ENCODE results near the gene LYVE1. TPM values are rescaled to one million over a fixed set of nuclear protein-coding genes. Genes with fewer than 3 reads are reported as not detected.
A peak's percentile ranks its signal among the peaks of the same experiment; 100 is the strongest.

The LYVE1 gene
- total RNA-seq, 1 donor from 2014 or later = 62.9 TPM

DNA sequence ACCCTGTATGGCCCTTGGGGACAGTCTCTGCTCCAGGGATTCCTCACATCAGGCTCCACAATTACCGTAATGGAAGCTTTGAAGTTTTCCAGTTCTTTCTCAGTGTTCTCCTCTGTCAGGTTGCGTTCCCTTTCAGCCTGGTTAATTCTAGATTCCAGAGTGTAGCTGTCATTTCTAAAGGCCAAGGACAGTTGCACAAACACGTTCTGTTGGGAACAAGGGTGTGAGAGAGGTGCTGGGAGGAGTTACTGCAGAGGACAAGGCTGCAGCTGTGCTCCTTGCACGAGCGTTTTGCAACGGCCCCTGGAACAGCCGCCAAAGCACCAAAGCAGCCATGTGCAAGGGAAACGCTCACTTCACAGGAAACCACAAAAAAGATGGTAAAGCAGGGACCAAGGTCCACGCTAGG is 35.9 kb upstream of the LYVE1 start:
- peaks cover 0 to 6% of the 10 kb centered on the region in 2 donors for H3K36me3 ChIP-seq
- peaks cover 48% of the 10 kb centered on the region for H3K4me1 ChIP-seq
- peak overlapping the region; percentile 69 for H3K27ac ChIP-seq
- no peak overlapping the region for H3K4me3 ChIP-seq
- H3K9me3 ChIP-seq = no peaks in the 10 kb centered on the region
- TF ChIP-seq, protein P1, sequence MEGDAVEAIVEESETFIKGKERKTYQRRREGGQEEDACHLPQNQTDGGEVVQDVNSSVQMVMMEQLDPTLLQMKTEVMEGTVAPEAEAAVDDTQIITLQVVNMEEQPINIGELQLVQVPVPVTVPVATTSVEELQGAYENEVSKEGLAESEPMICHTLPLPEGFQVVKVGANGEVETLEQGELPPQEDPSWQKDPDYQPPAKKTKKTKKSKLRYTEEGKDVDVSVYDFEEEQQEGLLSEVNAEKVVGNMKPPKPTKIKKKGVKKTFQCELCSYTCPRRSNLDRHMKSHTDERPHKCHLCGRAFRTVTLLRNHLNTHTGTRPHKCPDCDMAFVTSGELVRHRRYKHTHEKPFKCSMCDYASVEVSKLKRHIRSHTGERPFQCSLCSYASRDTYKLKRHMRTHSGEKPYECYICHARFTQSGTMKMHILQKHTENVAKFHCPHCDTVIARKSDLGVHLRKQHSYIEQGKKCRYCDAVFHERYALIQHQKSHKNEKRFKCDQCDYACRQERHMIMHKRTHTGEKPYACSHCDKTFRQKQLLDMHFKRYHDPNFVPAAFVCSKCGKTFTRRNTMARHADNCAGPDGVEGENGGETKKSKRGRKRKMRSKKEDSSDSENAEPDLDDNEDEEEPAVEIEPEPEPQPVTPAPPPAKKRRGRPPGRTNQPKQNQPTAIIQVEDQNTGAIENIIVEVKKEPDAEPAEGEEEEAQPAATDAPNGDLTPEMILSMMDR (IDR thresholded peaks at IDR 0.05) = no peak
- TF ChIP-seq POLR2AphosphoS5 (IDR thresholded peaks at IDR 0.05; ENCODE audit: insufficient read depth in 1 of 2, low read depth in 1 of 2) = peak; percentile 34 to 78
- no peaks in the 10 kb centered on the region for H3K27me3 ChIP-seq
- peak in 1 of 2 donors; percentile 82 for DNase-seq (ENCODE audit: extremely low spot score in 2 of 2)
- intact Hi-C loops (cut with DNase I) = no loop called here

DNA sequence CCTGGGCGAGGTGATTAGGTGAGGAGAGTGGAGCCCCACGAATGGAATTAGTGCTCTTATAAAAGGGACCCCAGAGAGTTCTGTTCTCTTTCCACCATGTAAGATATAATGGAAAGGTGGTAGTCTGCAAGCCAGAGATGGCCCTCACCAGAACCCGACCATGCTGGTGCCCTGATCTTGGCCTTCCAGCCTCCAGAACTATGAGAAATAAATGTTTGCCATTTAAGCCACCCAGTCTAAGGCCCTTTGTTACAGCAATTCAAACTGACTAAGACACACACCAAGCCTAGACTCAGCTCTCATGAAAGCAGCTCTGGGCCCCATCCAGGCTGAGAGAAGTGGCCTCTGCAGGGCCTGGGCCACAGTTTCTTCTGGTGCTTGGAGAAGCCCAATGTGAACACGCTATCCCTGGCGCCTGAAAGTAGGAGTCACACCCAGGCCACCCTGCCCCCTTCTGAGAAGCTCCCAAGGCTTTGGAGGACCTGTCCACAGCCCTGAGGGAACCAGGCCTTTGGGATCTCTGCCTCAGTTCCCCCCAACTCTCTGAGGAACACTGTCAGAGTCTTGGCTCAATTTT is 35.3 kb upstream of the LYVE1 start:
- TF ChIP-seq POLR2A (IDR thresholded peaks at IDR 0.05) (no peak), POLR2AphosphoS5 (IDR thresholded peaks at IDR 0.05; ENCODE audit: insufficient read depth in 1 of 2, low read depth in 1 of 2) (no peak)
- TF ChIP-seq, protein P1 (IDR thresholded peaks at IDR 0.05) = no peak
- intact Hi-C loops (cut with DNase I) = no loop called here

DNA sequence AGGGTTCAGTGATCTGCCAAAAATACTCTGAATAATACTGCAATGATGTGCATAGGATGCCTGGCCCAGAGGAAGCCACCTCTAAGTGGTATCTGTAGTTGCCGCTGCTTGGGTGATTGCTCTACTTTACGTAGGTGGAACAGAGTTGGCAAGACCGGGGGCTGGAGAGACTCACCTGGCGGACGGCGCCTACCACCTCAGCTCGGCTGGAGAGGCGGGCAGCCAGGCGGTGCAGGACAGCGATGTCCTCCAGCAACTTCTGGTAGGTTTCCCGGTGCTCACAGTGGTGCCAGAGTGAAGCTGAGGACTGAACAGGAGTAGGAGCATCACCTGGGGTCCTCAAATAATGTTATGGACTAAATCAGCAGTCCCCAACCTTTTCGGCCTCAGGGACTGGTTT is 34.5 kb upstream of the LYVE1 start:
- peaks cover 0 to 6% of the 10 kb centered on the region in 2 donors for H3K36me3 ChIP-seq
- TF ChIP-seq, protein P1 (IDR thresholded peaks at IDR 0.05) = no peak
- TF ChIP-seq POLR2AphosphoS5 (IDR thresholded peaks at IDR 0.05; ENCODE audit: insufficient read depth in 1 of 2, low read depth in 1 of 2) (no peak), POLR2A (IDR thresholded peaks at IDR 0.05) (no peak)
- no peaks in the 10 kb centered on the region for H3K9me3 ChIP-seq
- peak in 1 of 2 donors; percentile 74 for DNase-seq (ENCODE audit: extremely low spot score in 2 of 2)
- no peaks in the 10 kb centered on the region for H3K27me3 ChIP-seq
- peaks cover 44% of the 10 kb centered on the region for H3K4me1 ChIP-seq
- no peak overlapping the region for H3K27ac ChIP-seq
- intact Hi-C loops (cut with DNase I) = no loop called here
- H3K4me3 ChIP-seq = no peak overlapping the region

More for the DNA sequence above, 35.3 kb upstream of the LYVE1 start:
- H3K4me1 ChIP-seq = peaks cover 48% of the 10 kb centered on the region
- H3K4me3 ChIP-seq = no peak overlapping the region
- DNase-seq (ENCODE audit: extremely low spot score in 2 of 2) = peak in 1 of 2 donors; percentile 77
- peaks cover 0 to 6% of the 10 kb centered on the region in 2 donors for H3K36me3 ChIP-seq
- H3K27me3 ChIP-seq = no peaks in the 10 kb centered on the region
- peak overlapping the region; percentile 69 for H3K27ac ChIP-seq
- H3K9me3 ChIP-seq = no peaks in the 10 kb centered on the region

DNA sequence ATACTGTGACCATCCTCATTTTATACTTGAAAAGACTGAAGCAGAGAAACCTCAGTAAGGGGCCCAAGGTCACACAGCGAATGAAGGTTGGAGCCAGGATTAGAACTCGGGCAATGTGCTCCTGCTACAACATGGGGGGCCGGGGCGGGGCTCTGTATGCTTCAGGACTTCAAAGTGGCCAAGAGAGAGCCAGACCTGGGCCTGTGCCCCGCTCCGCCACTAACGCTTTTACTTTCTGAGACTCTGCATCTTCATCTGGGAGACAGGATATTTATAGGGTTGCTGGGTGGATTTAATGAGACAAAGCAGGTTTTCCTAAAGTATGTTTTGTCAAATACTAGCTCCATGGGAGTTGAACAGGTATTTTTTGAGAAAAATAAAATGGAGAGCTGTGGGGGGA is 33.9 kb upstream of the LYVE1 start:
- DNase-seq (ENCODE audit: extremely low spot score in 2 of 2) = peak in 1 of 2 donors; percentile 42
- H3K27me3 ChIP-seq = no peaks in the 10 kb centered on the region
- H3K4me3 ChIP-seq = no peak overlapping the region
- intact Hi-C loops (cut with DNase I) = no loop called here
- peaks cover 38% of the 10 kb centered on the region for H3K4me1 ChIP-seq
- H3K36me3 ChIP-seq = peaks cover 0 to 6% of the 10 kb centered on the region in 2 donors
- H3K27ac ChIP-seq = no peak overlapping the region
- no peaks in the 10 kb centered on the region for H3K9me3 ChIP-seq
- TF ChIP-seq POLR2AphosphoS5 (IDR thresholded peaks at IDR 0.05; ENCODE audit: insufficient read depth in 1 of 2, low read depth in 1 of 2) = no peak
- no peak for TF ChIP-seq POLR2A (IDR thresholded peaks at IDR 0.05)
- TF ChIP-seq, protein P1 (IDR thresholded peaks at IDR 0.05) = no peak

DNA sequence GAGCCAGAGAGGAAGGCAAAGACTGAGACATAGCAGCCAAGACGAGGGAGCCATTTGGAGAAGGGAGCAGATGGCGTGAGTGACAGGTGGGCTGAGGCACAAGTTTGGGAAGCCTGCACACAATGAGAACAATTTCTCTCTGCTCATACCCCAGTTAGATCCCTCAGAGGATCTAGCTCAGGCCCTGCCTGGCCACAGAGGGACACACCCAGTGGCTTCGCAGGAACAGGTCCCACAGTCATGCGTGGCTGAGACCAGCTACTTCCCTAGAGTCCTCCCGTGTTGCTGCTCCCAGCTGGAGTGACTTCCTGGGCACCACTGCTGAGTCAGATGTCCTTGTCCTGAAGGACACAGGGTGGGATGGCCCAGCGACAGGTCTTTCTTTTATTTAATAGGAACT is 33.4 kb upstream of the LYVE1 start:
- Histone ChIP-seq H3K4me3 (no peak overlapping the region), H3K36me3 (peaks cover 0 to 6% of the 10 kb centered on the region in 2 donors), H3K27me3 (no peaks in the 10 kb centered on the region), H3K27ac (no peak overlapping the region), H3K9me3 (no peaks in the 10 kb centered on the region), H3K4me1 (peaks cover 33% of the 10 kb centered on the region)
- intact Hi-C loops (cut with DNase I) = no loop called here
- no peak for TF ChIP-seq POLR2AphosphoS5 (IDR thresholded peaks at IDR 0.05; ENCODE audit: insufficient read depth in 1 of 2, low read depth in 1 of 2)
- no peak for TF ChIP-seq POLR2A (IDR thresholded peaks at IDR 0.05)
- TF ChIP-seq, protein P1 (IDR thresholded peaks at IDR 0.05) = no peak
- peak in 1 of 2 donors; percentile 85 for DNase-seq (ENCODE audit: extremely low spot score in 2 of 2)
